H1 (cell line): ENCODE data around the gene CEP350.

Source experiments
- EZH2 ChIP-seq: fragments of 200-600 bp; sonication (generic); IDR thresholded peaks from 2 replicates; pipeline ENCODE4 v1.7.1; 2012; ENCODE audit warnings: low read depth, mild to moderate bottlenecking, moderate library complexity, low read length, inconsistent platforms; ENCODE audit not compliant: severe bottlenecking
- NRF1 ChIP-seq: IDR thresholded peaks from 2 replicates; pipeline ENCODE4 v1.6.1; 2011; ENCODE audit warnings: mild to moderate bottlenecking, low read depth, low read length, improper control_type of control experiment
- POLR2A ChIP-seq, 2 experiments: IDR thresholded peaks; 1 replicate in 1 of 2; 2 replicates in 1 of 2; pipeline ENCODE4 v1.6.1; 2011; ENCODE audit warnings: low read depth in 2 of 2, low read length in 2 of 2, mild to moderate bottlenecking in 2 of 2; ENCODE audit errors: control extremely low read depth in 1 of 2
- RAD21 ChIP-seq, 2 experiments: IDR thresholded peaks in 1 of 2; conservative IDR thresholded peaks in 1 of 2; 2 replicates each; pipeline ENCODE4 v1.6.1; 2011; ENCODE audit warnings: low read depth in 2 of 2, low read length in 2 of 2, improper control_type of control experiment in 1 of 2, inconsistent platforms in 1 of 2, mild to moderate bottlenecking in 1 of 2, moderate library complexity in 1 of 2
- SP2 ChIP-seq: IDR thresholded peaks from 2 replicates; pipeline ENCODE4 v1.6.1; 2012; ENCODE audit warnings: mild to moderate bottlenecking, low read length, inconsistent platforms
- TF ChIP-seq, protein P1 (sequence below): IDR thresholded peaks from 2 replicates; pipeline ENCODE4 v1.6.1; 2012; ENCODE audit warnings: inconsistent platforms

DNA sequence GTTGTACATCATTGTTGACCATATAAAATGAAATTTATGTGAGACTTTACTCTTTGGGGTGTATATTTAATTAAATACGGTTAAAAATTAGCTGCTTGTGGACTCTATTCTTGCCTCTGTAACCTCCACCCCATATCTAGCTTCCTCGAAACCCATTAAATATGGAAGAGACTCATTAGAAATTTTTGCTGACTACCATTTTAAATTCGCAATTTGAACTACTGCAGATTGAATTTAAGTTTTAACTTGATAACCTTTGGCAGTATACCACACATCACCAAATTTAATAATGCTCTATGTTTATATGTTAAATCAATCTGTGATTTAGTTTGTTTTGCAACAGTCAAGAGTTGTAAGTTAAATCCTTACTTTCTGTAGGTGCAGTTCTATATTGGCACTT lies 111.5 kb downstream of the CEP350 start:
- TF ChIP-seq POLR2A (IDR thresholded peaks at IDR 0.05; ENCODE audit: control extremely low read depth in 1 of 2, low read depth in 2 of 2, low read length in 2 of 2) (no peak), SP2 (no peak), NRF1 (no peak), RAD21 (IDR thresholded peaks at IDR 0.05 in 1 of 2, conservative IDR thresholded peaks at IDR 0.05 in 1 of 2; ENCODE audit: low read depth in 2 of 2, low read length in 2 of 2) (no peak), EZH2 (no peak)
- TF ChIP-seq, protein P1, sequence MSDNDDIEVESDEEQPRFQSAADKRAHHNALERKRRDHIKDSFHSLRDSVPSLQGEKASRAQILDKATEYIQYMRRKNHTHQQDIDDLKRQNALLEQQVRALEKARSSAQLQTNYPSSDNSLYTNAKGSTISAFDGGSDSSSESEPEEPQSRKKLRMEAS: no peak
